GM19468 (cell line): Measurements from ENCODE around the gene IRGQ.
"Not testable (repeated sequence)": the region's sequence is repeated elsewhere in the genome, so short reads cannot be mapped to it uniquely, and the experiment has no call there.

ENCODE experiments used
- ATAC-seq: cut with Tn5 transposase; IDR thresholded peaks from one replicate; pipeline ENCODE4 v1.9.1; 2021; ENCODE audit warnings: mild to moderate bottlenecking, moderate library complexity, moderate number of reproducible peaks; ENCODE audit not compliant: unreplicated experiment; ENCODE audit errors: extremely low read depth

IRGQ gene

DNA sequence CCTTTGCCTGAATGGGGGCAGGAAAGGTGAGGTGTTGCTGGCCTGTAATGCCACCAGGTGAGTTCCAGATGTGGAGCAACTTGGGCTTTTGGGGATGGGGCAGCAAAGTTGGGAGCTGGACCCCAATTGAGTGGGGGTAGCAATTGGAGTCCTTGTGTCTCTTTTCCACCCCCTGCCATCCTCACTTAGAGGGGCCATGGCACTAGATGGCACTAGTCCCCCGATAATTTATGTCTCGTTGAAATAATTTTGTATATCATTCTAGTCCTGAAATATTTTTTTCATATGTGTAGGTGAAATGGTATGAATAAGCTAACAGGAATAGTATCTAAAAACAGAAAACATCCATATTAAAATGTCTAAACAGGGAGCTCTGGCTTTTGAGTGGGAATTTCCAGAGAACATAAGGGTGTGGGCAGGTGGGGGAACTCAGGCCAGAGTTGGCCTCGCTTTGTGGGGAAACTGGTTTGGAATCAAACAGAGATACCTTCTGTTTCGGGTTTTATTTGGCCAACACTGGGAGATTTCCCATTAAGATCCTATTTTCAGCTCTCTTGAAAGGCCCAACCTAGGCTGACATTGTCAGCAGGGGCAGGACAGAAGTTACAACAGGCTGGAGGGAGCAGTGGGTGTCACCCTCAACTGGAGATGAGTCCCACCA is 3.8 kb upstream of the IRGQ start:
- no peak for ATAC-seq

DNA sequence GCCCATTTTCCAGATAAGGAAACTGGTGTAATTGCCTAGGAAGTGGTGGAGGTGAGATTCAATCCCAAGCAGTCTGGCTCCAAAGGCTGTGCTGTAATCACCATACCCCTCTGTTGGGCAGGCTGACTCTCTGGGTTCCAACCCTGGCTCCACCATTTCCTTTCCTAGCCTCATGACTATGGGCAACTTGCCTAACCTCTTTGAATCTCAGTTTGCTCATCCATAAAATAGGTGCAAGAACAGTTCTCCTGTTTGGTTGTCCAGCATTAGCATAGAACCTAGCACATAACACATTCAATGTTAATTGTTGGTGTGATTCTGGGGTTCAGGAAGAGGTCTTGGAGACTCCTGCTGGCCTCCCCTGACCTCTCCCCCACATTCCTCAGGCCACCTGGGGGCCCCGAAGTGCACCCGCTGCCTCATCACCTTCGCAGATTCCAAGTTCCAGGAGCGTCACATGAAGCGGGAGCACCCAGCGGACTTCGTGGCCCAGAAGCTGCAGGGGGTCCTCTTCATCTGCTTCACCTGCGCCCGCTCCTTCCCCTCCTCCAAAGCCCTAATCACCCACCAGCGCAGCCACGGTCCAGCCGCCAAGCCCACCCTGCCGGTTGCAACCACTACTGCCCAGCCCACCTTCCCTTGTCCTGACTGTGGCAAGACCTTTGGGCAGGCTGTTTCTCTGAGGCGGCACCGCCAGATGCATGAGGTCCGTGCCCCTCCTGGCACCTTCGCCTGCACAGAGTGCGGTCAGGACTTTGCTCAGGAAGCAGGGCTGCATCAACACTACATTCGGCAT is 2.7 kb upstream of the IRGQ start:
- no peak for ATAC-seq

DNA sequence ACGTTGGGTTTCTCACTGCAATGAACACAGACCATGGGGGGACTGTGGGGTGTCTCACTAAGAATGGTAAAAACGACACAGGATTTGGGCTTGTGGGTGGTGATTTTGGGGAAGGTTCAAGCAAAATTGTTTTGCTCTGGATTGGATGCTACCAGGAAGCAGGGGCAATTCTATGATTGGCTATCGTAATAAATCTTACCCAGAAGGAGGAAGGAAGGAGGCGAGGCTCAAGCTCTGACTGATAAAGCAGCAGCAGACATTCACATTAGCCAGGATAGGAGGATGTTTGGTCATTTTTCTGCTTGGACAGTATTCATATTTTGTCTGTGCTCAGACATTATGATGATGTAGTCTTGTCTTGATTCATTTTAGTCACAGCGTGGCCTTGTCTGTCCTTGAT is 1.9 kb upstream of the IRGQ start:
- ATAC-seq = no peak

DNA sequence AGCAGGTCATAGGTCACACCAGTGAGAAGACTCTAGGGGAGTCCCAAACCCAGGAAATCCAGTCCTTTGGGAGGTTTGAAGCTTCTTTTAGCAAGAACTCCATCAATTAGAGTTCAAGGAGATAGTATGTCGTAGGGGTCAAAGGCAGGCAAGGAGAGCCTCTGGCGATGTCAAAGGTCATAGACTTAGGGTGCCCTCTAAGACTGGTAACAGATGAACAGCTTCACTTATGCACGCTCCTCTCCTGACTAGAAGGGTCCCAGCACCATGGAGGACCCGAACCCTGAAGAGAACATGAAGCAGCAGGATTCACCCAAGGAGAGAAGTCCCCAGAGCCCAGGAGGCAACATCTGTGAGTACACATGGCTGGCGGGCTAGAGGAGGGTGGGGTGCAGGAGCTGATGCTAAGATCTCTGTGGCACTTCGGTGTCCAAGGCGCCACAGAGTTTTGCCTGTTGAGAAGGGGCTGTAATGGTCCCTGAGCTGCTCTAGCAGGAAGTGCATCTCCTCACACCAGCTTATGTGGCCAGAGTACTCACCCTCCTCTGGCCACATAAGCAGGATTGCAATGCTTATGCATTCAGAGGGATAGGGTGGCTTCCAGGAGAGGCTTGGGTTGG is 1.0 kb upstream of the IRGQ start:
- no peak for ATAC-seq

DNA sequence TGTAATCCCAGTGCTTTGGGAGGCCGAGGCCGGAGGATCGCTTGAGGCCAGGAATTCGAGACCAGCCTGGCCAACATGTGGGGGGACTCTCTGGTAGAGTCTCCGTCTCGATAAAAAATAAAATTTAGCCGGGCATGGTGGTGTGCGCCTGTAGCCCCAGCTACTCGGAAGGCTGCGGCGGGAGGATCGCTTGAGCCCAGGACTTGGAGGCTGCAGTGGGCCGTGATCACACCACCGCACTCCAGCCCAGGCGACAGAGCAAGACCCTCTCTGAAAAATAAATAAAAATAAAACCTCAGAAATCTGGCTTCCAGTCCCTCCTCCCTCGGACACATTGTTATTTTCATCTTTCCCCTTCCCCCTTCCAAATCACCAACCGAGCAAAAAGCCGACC is 332 bp downstream of the IRGQ start:
- ATAC-seq = no peak

DNA sequence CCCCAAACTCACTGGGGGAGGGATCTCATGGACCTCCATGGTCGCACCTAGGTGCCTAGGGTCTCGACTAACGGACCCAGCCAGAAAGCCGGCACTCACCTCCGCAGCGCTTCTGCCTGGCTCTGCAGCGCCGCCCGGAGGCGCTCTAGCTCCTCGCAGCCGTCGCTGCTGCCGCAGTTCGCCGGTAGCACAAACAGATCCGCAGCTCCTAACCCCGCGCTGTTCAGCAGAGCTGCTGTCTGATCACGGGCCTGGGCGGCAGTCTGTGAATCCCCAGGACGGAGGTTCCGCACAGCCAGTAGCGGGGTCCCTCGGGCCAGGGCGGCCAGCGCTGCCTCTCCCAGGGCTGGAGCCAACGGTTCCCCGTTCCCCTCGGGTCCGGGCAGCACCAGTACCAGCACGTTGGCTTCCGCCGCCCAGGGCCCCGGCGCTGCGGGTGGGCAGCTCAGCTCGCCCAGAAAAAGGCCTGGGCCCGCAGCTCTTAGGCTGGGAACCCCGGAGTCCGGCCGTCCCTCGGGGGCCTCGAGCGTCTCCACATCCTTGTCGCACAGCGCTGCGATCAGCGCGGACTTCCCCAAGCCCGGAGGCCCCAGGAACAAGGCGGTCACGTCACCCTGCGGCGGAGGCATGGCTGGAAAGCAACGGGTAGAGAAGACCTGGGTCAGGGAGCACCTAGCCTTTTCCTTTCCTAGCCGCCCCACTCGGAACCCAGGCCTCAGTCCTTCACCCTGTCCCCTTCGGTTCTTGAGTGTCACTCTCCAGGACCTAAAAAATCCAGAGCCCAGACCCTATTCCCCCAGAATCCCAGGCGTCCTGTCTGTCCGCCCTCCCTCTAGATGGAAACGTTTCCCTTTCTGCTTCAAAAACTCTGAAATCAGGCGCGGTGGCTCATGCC is 977 bp downstream of the IRGQ start:
- ATAC-seq = no peak

DNA sequence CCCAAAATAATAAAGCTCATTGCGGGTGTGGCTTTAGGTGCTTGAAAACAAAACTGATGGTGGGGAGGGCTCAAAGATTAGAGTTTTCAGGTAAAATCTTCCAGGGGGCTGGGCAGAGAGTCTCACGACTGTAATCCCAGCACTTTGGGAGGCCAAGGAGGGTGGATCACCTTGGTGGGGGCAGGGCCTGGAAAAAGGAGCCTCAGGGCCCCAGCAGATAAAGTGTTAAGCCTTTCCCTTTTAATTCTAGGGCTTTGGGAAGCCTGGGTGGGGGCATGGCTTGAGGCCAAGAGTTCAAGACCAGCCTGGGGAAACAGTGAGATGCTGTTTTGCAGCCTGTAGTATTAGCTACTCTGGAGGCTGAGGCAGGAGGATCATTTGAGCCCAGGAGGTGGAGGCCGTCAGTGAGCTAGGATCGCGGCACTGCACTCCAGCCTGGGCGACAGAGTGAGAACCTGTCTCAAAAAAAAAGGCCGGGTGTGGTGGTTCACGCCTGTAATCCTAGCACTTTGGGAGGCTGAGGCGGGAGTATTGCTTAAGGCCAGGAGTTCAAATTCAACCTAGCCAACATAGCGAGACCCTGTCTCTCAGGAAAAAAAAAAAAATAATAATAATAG is 1.7 kb downstream of the IRGQ start:
- ATAC-seq = no peak

DNA sequence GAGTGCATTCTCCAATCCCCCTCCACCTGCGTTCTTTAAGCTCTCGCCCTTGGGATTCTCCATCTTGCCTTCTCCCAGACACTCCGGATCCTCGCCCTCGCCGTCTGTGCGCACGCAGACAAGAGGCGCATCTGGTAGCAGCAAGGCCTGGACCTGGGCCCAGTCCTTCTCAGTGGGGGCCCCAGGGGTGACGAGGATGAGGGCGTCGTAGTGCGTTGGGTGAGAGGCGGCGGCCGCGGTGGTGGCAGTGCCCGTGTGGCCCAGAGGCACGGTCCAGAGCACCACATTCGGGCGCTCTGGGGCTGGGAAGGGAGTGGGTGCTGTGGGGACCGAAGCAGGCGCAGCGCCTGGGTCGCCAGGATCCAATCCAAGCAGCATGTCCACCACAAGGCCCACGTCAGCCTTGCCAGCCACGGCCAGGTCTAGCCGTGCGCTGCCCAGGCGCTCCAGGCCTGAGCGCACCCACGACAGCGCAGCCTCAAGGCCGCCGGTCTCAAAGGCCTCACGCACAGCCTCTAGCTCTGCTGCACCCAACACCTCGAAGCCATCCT is 3.1 kb downstream of the IRGQ start:
- ATAC-seq = no peak

DNA sequence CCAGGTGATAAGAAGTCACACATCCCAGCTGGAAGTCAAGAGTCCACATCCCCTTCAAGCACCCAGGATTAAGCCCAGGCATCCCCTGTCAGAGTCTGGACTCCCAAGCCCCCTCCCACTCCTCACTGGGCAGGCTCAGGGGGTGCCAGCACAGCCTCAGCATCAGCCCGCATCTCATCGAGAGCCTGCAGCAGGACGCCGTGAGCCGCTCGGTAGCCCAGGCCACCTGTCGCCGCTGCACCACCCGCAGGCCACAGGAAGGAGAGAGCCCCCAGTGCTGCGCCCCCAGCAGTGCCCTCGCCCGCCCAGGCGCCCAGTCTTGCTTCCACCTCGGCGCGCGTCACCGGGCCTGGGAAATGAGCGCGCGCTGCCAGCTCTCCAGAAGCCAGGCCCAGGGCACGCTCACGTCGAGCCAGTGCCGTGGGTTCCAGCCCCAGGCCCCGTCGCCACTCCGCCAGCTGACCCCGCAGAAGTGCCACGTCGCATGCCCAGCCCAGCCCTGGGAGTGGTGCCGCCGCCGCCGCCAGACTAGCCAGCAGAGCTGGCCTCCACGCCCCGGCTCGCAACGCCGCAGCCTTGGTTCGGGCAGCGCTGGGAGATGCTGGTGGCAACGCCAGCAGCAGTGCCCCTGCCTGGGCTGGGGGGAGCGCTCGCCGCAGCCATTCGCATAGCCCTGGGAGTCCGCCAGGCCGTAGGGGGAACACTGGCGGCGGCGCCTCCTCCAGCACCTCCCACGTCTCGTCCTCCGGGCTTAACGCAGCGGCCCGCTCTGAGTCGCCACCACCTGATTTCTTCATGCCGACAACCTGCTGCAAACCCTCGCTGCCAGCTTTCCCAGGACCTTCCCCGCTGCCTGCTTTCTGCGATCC is 3.8 kb downstream of the IRGQ start:
- no peak for ATAC-seq

DNA sequence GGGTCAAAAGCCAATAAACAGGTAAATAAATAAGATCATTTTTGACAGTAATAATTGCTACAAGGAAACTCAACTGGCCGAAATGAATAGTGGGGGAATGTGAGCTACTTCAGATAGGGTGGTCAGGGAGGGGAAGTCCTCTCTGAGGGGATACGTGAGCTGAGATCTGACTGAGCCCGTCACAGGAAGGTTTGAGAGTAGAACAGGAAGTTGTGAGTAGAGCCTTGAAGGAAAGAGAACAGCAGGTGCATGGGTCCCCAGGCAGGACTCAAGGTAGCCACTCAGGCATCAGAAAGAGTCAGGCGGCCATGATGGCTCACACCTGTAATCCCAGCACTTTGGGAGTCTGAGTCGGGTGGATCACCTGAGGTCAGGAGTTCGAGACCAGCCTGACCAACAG is 6.3 kb downstream of the IRGQ start:
- ATAC-seq = no peak

DNA sequence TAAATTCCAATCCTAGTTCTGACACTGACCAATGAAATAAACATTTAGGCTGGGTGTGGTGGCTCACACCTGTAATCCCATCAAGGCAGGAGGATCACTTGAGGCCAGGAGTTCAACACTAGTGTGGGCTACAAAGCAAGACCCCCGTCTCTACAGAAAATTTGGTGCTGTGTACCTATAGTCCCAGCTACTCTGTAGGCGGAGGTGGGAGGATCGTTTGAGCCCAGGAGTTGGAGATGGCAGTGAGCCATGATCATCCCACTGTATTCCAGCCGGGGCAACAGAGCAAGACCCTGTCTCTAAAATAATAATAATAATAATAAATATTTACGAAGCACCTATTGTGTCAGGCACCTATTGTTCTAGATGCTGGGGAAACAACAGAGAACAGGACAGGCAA is 6.7 kb downstream of the IRGQ start:
- no peak for ATAC-seq

DNA sequence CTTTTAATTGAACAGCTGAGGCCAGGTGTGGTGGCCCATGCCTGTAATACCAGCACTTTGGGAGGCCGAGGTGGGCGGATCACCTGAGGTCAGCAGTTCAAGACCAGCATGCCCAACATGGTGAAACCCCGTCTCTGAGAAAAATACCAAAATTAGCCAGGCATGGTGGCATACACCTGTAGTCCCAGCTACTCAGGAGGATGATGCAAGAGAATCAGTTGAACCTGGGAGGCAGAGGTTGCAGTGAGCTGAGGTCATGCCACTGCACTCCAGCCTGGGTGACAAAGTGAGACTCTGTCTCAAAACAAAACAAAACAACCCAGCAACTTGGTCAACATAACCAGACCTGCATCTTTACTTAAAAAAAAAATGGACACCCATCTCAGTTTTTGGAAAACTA is 8.9 kb downstream of the IRGQ start:
- not testable (repeated sequence) for ATAC-seq

DNA sequence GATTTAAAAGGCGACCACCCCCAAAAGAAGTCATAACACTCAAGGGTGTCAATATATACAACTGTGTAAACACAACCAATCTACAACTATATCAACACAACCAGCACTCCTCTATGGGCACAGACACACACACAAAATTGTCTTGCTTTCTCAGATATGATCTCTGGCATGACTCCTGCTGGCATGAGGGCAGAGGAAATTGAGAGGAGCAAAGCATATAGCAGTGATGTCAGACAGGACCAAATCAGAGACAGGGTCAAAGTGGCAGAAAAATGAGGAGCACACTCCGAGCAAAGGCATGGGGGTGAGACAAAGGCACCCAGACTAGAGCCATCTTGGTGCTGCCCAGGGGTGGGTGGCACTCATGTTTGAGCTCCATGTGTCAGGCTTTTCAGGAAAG is 9.6 kb downstream of the IRGQ start:
- no peak for ATAC-seq

DNA sequence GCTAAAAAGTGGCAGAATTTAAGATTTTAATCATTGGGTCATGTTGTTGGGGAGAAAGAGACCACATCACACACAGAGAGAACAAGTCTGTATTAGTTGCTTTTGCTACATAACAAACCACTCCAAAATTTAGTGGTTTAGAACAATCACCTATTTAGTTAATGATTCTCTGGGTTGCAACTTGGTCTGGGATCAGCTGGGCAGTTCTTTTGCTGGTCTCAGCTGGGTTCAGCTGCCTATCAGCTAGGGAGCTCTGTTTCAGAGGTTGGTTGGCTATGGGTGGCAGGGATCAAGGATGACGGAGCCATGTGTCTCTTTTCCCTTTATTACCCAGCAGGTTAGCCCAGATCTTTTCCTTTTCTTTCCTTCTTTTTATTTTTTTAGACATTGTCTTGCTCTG is 11.4 kb downstream of the IRGQ start:
- no peak for ATAC-seq

DNA sequence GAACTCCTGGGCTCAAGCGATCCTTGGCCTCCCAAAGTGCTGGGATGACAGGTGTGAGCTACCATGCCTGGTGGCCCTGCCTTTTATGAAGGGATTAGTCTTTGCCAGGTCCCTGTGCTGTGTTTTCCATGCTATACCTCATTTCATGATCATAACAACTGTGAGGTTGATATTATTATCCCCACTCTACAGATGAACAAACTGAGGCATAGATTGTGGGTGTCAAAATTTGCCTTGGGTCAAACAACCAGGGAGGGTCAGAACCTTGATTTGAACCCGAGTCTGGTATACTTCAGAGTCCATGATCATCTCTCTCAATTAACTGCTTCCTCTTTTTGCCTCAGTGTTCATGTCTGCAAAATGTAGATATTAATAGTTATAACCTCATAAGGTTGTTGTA is 13.4 kb downstream of the IRGQ start:
- no peak for ATAC-seq

DNA sequence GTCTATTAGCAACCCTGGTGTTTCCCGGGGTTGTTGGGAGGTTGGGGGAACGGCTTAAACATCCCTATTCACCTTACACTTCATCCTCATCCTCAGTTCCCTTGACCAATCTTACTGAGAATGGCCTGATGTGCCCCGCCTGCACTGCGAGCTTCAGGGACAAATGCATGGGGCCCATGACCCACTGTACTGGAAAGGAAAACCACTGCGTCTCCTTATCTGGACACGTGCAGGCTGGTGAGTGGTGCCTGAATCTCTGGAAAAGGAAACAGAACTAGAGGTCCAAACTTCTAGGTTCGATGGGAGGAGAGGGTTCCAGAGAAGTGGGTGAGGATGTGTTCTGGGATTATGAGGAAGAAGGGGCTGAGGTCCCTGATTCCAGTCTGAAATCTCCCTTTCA is 14.5 kb downstream of the IRGQ start:
- ATAC-seq = no peak

DNA sequence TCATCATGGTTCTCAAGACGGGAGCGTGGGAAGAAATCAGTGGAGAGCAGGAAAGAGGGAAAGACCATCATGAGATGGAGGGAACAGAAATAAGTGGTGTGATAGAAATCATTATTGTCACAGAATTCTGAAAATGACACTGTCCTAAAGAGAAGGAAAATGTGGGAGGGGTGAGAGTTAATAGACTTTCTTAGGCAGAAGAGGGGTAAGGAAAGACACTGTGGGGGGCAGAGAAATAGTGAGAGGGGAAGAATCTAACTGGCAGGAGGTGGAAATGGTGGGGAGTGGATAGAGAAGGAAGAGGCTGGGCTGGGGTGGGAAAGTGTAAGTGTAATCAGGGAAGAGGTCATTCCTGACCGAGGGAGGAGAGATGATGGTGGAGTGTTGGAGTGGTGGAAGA is 17.1 kb downstream of the IRGQ start:
- no peak for ATAC-seq

DNA sequence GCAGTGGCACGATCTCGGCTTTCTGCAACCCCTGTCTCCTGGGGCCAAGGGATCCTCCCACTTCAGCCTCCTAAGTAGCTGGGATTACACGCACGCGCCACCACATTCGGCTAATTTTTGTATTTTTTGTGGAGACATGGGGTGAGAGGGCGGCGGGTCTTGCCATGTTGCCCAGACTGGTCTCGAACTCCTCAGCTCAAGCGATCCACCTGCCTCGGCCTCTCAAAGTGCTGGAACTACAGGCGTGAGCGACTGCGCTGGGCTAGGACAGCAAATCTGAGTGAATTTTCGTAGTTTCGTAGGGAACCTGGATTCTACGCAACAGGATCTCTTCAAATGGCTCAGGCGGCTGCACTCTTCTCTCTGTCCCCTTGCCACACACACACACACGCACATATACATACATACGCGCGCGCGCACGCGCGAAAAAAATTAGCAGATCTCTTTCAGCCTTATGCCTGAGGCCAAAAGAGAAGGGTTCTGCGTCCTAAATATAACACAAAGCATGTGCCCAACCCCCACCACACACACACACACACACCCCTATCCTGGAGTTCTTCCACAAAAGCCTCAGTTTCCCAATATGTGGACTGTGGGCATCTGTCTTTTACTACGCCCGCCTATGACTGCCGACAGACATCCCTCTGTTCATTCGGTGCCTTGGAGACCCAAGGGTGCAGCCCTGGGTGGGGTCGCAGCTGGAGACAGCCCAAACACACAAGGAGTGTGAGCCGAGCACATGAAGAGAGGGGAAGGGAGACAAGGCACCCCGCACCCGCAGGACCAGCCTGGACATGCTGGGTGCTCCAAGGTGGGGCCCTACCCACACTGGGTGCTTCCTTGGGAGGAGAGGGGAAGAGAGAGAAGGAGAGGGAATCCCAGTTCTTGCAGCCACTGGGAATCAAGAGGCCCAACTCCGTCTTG is 19.7 kb downstream of the IRGQ start:
- no peak for ATAC-seq
